NCI-H345 treated with DMSO at 0.1 percent for 48 hours (cell line): Measurements from ENCODE around the gene GLIPR1L2.

ENCODE experiments used
- DNase-seq: peaks from one replicate; lab custom pipeline; 2025; ENCODE audit not compliant: unreplicated experiment; lab: John Stamatoyannopoulos, UW

Gene GLIPR1L2

GRCh38 chr12:75476071-75476470, 85.2 kb downstream of the GLIPR1L2 start:
- no peak for DNase-seq

- DNase-seq: no peak
Measured at GRCh38 chr12:75477137-75477536, 86.2 kb downstream of the GLIPR1L2 start.

DNA sequence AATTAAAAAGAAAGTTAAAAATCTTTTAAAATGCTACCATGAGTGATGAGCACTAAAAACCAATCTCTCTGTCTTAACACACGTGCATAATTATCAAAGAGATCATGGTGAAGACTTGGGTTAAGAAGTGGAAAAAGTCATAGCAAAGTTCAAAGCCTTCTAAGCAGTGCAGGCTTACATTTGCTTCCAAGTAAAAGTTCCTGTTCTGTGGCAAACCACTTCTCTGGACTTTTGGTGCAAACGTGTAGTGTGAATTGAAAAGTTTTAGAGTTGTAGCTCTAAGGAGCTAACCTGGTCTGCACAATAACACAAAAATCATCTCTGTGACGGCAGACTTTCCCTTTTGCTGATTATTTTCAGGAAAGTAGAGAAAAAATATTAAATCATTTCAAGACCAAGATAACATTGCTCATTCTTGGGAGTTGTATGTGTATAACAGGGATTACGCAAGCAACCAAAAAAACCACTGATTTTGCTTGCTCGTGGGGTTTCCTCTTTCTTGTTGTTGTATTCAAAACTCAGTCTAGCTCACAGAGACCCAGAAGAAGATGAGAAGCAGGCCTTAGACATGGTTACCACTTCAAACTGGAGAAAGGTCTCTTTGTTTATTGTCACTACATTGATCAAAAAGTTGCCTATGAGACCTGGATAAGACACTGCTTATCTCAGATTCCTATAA, 87.4 kb downstream of the GLIPR1L2 start:
- DNase-seq: no peak

- DNase-seq: no peak
Measured at GRCh38 chr12:75479963-75480461, 89.1 kb downstream of the GLIPR1L2 start.

DNA sequence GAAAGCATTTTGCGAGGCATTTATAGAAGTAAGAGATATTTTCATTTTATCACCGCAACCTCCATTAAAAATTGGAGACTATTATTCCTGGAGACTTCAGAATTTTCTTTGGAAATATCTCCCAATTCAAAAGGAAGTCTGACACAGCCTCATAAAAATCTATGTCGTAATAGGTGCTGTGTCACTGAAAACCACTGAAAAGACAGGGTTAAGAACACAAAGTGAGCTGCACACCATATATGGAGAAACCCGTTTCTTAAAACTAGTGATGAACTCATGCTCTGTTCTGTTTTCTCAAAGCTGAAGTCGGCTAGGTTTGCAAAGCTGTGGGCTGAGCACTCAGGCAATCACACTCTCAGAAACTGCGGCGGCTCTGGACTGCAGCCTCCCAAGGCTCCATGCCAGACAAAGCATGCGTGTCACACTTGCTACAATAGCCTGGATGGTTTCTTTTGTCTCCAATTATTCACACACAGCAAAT, 89.6 kb downstream of the GLIPR1L2 start, which contains the start of gene GLIPR1:
GLIPR1 (plus strand) TSS at position 287 of the 481 bp plus-strand sequence; CDS start at position 413, 126 bp downstream.
- no peak for DNase-seq

- DNase-seq: no peak
Measured at GRCh38 chr12:75481013-75481705, 90.3 kb downstream of the GLIPR1L2 start.

- DNase-seq: no peak
Measured at GRCh38 chr12:75481774-75482173, 90.9 kb downstream of the GLIPR1L2 start.
